Measurements from ENCODE around the gene ARHGAP24. TPM values are rescaled to one million over a fixed set of nuclear protein-coding genes. Genes with fewer than 3 reads are reported as not detected.
"Not testable (repeated sequence)": the region's sequence is repeated elsewhere in the genome, so short reads cannot be mapped to it uniquely, and the experiment has no call there.

The ARHGAP24 gene
- total RNA-seq, 1 experiment from 2014 or later = 1.2 TPM

GRCh38 chr4:86007042-86007441 is 532.1 kb downstream of the ARHGAP24 start:
- no peak for DNase-seq (ENCODE audit: low read depth)
- in situ Hi-C loops (cut with HindIII; ENCODE audit: low pct_unique_long_range_greater_than_20kb, low sequenced_read_pairs) = no loop called here

GRCh38 chr4:86011117-86011516 is 536.2 kb downstream of the ARHGAP24 start:
- peak; percentile 49 for DNase-seq (ENCODE audit: low read depth)
- in situ Hi-C loops (cut with HindIII; ENCODE audit: low pct_unique_long_range_greater_than_20kb, low sequenced_read_pairs) = no loop called here

GRCh38 chr4:86013621-86014020 is 538.7 kb downstream of the ARHGAP24 start:
- in situ Hi-C loops (cut with HindIII; ENCODE audit: low pct_unique_long_range_greater_than_20kb, low sequenced_read_pairs) = no loop called here
- no peak for DNase-seq (ENCODE audit: low read depth)

GRCh38 chr4:86014599-86014998 is 539.6 kb downstream of the ARHGAP24 start:
- DNase-seq (ENCODE audit: low read depth) = no peak
- in situ Hi-C loops (cut with HindIII; ENCODE audit: low pct_unique_long_range_greater_than_20kb, low sequenced_read_pairs) = no loop called here

- no peak for DNase-seq (ENCODE audit: low read depth)
- in situ Hi-C loops (cut with HindIII; ENCODE audit: low pct_unique_long_range_greater_than_20kb, low sequenced_read_pairs) = no loop called here
Measured at GRCh38 chr4:86015412-86016350, 540.7 kb downstream of the ARHGAP24 start.

- DNase-seq (ENCODE audit: low read depth) = no peak
- in situ Hi-C loops (cut with HindIII; ENCODE audit: low pct_unique_long_range_greater_than_20kb, low sequenced_read_pairs) = no loop called here
Measured at GRCh38 chr4:86019362-86019761, 544.4 kb downstream of the ARHGAP24 start.

- no peak for DNase-seq (ENCODE audit: low read depth)
- in situ Hi-C loops (cut with HindIII; ENCODE audit: low pct_unique_long_range_greater_than_20kb, low sequenced_read_pairs) = no loop called here
Measured at GRCh38 chr4:86019906-86020305, 545.0 kb downstream of the ARHGAP24 start.

GRCh38 chr4:86021671-86022070 is 546.7 kb downstream of the ARHGAP24 start:
- DNase-seq (ENCODE audit: low read depth); in situ Hi-C loops (cut with HindIII; ENCODE audit: low pct_unique_long_range_greater_than_20kb, low sequenced_read_pairs): not testable (repeated sequence)

GRCh38 chr4:86026720-86027119 is 551.8 kb downstream of the ARHGAP24 start:
- in situ Hi-C loops (cut with HindIII; ENCODE audit: low pct_unique_long_range_greater_than_20kb, low sequenced_read_pairs) = no loop called here
- no peak for DNase-seq (ENCODE audit: low read depth)

- in situ Hi-C loops (cut with HindIII; ENCODE audit: low pct_unique_long_range_greater_than_20kb, low sequenced_read_pairs) = no loop called here
- no peak for DNase-seq (ENCODE audit: low read depth)
Measured at GRCh38 chr4:86031927-86032326, 557.0 kb downstream of the ARHGAP24 start.

GRCh38 chr4:86032476-86033022 is 557.6 kb downstream of the ARHGAP24 start:
- in situ Hi-C loops (cut with HindIII; ENCODE audit: low pct_unique_long_range_greater_than_20kb, low sequenced_read_pairs) = no loop called here
- no peak for DNase-seq (ENCODE audit: low read depth)

GRCh38 chr4:86033171-86033570 is 558.2 kb downstream of the ARHGAP24 start:
- no peak for DNase-seq (ENCODE audit: low read depth)
- in situ Hi-C loops (cut with HindIII; ENCODE audit: low pct_unique_long_range_greater_than_20kb, low sequenced_read_pairs) = no loop called here

- no peak for DNase-seq (ENCODE audit: low read depth)
- in situ Hi-C loops (cut with HindIII; ENCODE audit: low pct_unique_long_range_greater_than_20kb, low sequenced_read_pairs) = no loop called here
Measured at GRCh38 chr4:86034616-86035015, 559.7 kb downstream of the ARHGAP24 start.

GRCh38 chr4:86035688-86036087 is 560.7 kb downstream of the ARHGAP24 start:
- DNase-seq (ENCODE audit: low read depth) = no peak
- in situ Hi-C loops (cut with HindIII; ENCODE audit: low pct_unique_long_range_greater_than_20kb, low sequenced_read_pairs) = no loop called here

GRCh38 chr4:86036736-86037135 is 561.8 kb downstream of the ARHGAP24 start:
- no peak for DNase-seq (ENCODE audit: low read depth)
- in situ Hi-C loops (cut with HindIII; ENCODE audit: low pct_unique_long_range_greater_than_20kb, low sequenced_read_pairs) = no loop called here

- in situ Hi-C loops (cut with HindIII; ENCODE audit: low pct_unique_long_range_greater_than_20kb, low sequenced_read_pairs) = no loop called here
- DNase-seq (ENCODE audit: low read depth) = no peak
Measured at GRCh38 chr4:86038037-86038436, 563.1 kb downstream of the ARHGAP24 start.

GRCh38 chr4:86043755-86044592 is 569.0 kb downstream of the ARHGAP24 start:
- peak; percentile 30 for DNase-seq (ENCODE audit: low read depth)
- in situ Hi-C loops (cut with HindIII; ENCODE audit: low pct_unique_long_range_greater_than_20kb, low sequenced_read_pairs) = no loop called here

- DNase-seq (ENCODE audit: low read depth) = no peak
- in situ Hi-C loops (cut with HindIII; ENCODE audit: low pct_unique_long_range_greater_than_20kb, low sequenced_read_pairs) = no loop called here
Measured at GRCh38 chr4:86044593-86044985, 569.6 kb downstream of the ARHGAP24 start.

- in situ Hi-C loops (cut with HindIII; ENCODE audit: low pct_unique_long_range_greater_than_20kb, low sequenced_read_pairs) = no loop called here
- no peak for DNase-seq (ENCODE audit: low read depth)
Measured at GRCh38 chr4:86048426-86048825, 573.5 kb downstream of the ARHGAP24 start.

All from Caki2 (cell line).